PC-9 (cell line): ENCODE results near the gene FYN. TPM values are rescaled to one million over a fixed set of nuclear protein-coding genes. Genes with fewer than 3 reads are reported as not detected.

Source experiments
- BruUV-seq: library from RNA; stranded (reverse); fragments of 400-500 nt; replicated peaks from 2 replicates; lab custom pipeline; 2021; lab: Mats Ljungman, UMichigan
- CTCF ChIA-PET: fragments of 300-600 bp; sonication (Branson Sonifier 250); formaldehyde crosslinking; loops from one replicate; lab custom pipeline; 2022; ENCODE audit warnings: antibody characterized with exemption; lab: Charles Lee
- POLR2A ChIA-PET: fragments of 300-600 bp; sonication (Branson Sonifier 250); formaldehyde crosslinking; loops from one replicate; lab custom pipeline; 2022; ENCODE audit warnings: antibody characterized with exemption; ENCODE audit not compliant: unreplicated experiment; lab: Charles Lee
- DNase-seq, 2 experiments: peaks; one replicate each; pipeline versions ENCODE4 v3.0.0 to v3.0.0-alpha.2; 2015 to 2022; ENCODE audit warnings: mixed read lengths in 1 of 2
- H2AFZ ChIP-seq: fragments of 200-600 bp; sonication (generic); 2 replicates; pipeline ENCODE4 v1.8.1; 2017; ENCODE audit warnings: antibody characterized with exemption
- H3F3A ChIP-seq: fragments of 200-600 bp; sonication (generic); 2 replicates; pipeline ENCODE4 v1.8.1; 2017; ENCODE audit warnings: antibody characterized with exemption, mild to moderate bottlenecking, low read depth; ENCODE audit not compliant: insufficient read depth
- H3K27ac ChIP-seq: fragments of 200-600 bp; sonication (generic); 2 replicates; pipeline ENCODE4 v1.6.1; 2016; ENCODE audit warnings: mixed run types
- H3K27me3 ChIP-seq: fragments of 200-600 bp; sonication (generic); 2 replicates; pipeline ENCODE4 v1.6.1; 2016; ENCODE audit warnings: low read depth, mixed run types; ENCODE audit not compliant: insufficient read depth
- H3K36me3 ChIP-seq: fragments of 200-600 bp; sonication (generic); 2 replicates; pipeline ENCODE4 v1.6.1; 2016; ENCODE audit warnings: low read depth, mixed run types
- H3K4me1 ChIP-seq: fragments of 200-600 bp; sonication (generic); replicated peaks from 2 replicates; pipeline ENCODE4 v1.6.1; 2016; ENCODE audit warnings: mixed run types; ENCODE audit not compliant: insufficient read depth
- H3K4me2 ChIP-seq: fragments of 200-600 bp; sonication (generic); 2 replicates; pipeline ENCODE4 v1.6.1; 2017; ENCODE audit warnings: mixed run types
- H3K4me3 ChIP-seq: fragments of 200-600 bp; sonication (generic); 2 replicates; pipeline ENCODE4 v1.6.1; 2016; ENCODE audit warnings: mixed run types
- H3K79me2 ChIP-seq: fragments of 200-600 bp; sonication (generic); 2 replicates; pipeline ENCODE4 v1.6.1; 2017; ENCODE audit warnings: low read depth, mixed run types
- H3K9me2 ChIP-seq: fragments of 200-600 bp; sonication (generic); 2 replicates; pipeline ENCODE4 v1.8.1; 2017; ENCODE audit warnings: mild to moderate bottlenecking; ENCODE audit not compliant: insufficient read depth
- H3K9me3 ChIP-seq: fragments of 200-600 bp; sonication (generic); 2 replicates; pipeline ENCODE4 v1.8.1; 2016; ENCODE audit warnings: low read depth; ENCODE audit not compliant: insufficient read depth
- H4K20me1 ChIP-seq: fragments of 200-600 bp; sonication (generic); 2 replicates; pipeline ENCODE4 v1.8.1; 2017; ENCODE audit not compliant: insufficient read depth
- CTCF ChIP-seq: fragments of 200-600 bp; sonication (generic); conservative IDR thresholded peaks from 2 replicates; pipeline ENCODE4 v1.6.1; 2017; ENCODE audit warnings: mixed run types, antibody characterized with exemption, mild to moderate bottlenecking, moderate library complexity
- EZH2 ChIP-seq: fragments of 200-600 bp; sonication (generic); IDR thresholded peaks from 2 replicates; pipeline ENCODE4 v1.8.0; 2017; ENCODE audit warnings: antibody characterized with exemption, low read depth
- intact Hi-C: fragments of 100-400 bp; cut with micrococcal nuclease; formaldehyde crosslinking; loops from one replicate; pipeline ENCODE4 v1.10.0; 2022; ENCODE audit not compliant: unreplicated experiment
- total RNA-seq: library from RNA; stranded (reverse); gene quantifications from 2 replicates; pipeline ENCODE4 v1.2.3, GENCODE V29; 2021

The FYN gene
- total RNA-seq, 1 experiment from 2014 or later: 53.3 TPM

DNA sequence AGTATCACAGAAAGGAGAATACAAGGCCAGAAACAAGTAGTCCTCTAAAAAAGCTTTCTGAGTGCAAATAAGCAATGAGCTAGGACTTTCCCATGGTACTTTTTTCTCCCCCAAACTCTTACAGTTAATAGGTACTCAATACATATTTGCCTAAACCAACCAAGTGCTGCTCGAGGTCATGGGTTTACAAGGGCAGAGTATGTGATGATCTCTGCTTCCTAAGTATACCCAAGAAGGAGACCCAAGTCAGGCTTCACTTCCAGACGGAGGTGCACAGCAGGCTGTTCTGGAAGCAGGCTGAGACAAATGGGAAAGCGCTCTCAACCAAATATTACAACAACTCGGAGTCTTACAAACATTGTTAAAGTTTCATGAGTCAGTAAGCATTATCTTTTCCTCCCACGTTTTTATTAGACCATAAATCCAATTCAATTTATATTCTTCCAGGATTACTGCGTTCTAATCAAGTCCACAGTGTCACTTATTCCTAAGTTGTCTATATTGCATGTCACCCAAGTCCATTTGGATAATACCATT, 8.1 kb downstream of the FYN start:
- DNase-seq: no peak
- no peaks in the 10 kb centered on the region for H3F3A ChIP-seq
- no TSS peak for BruUV-seq
- CTCF ChIA-PET: no interaction called here
- peaks cover 24% of the 10 kb centered on the region; the same call in 1 of the 2 replicates for H4K20me1 ChIP-seq
- H3K9me2 ChIP-seq: no peaks in the 10 kb centered on the region
- no peak overlapping the region for H3K4me2 ChIP-seq
- H3K27ac ChIP-seq: no peak overlapping the region
- intact Hi-C loops: no loop called here
- POLR2A ChIA-PET: no interaction called here
- H3K36me3 ChIP-seq: 0 out of 2 replicates have a peak, but pooled peaks cover 5% of the 10 kb centered on the region
- peaks cover 97% of the 10 kb centered on the region for H3K79me2 ChIP-seq
- no peaks in the 10 kb centered on the region for H3K4me1 ChIP-seq
- TF ChIP-seq CTCF: no peak
- TF ChIP-seq EZH2: no peak
- H3K27me3 ChIP-seq: no peaks in the 10 kb centered on the region
- H2AFZ ChIP-seq: no peak overlapping the region
- H3K4me3 ChIP-seq: no peak overlapping the region
- H3K9me3 ChIP-seq: no peaks in the 10 kb centered on the region

DNA sequence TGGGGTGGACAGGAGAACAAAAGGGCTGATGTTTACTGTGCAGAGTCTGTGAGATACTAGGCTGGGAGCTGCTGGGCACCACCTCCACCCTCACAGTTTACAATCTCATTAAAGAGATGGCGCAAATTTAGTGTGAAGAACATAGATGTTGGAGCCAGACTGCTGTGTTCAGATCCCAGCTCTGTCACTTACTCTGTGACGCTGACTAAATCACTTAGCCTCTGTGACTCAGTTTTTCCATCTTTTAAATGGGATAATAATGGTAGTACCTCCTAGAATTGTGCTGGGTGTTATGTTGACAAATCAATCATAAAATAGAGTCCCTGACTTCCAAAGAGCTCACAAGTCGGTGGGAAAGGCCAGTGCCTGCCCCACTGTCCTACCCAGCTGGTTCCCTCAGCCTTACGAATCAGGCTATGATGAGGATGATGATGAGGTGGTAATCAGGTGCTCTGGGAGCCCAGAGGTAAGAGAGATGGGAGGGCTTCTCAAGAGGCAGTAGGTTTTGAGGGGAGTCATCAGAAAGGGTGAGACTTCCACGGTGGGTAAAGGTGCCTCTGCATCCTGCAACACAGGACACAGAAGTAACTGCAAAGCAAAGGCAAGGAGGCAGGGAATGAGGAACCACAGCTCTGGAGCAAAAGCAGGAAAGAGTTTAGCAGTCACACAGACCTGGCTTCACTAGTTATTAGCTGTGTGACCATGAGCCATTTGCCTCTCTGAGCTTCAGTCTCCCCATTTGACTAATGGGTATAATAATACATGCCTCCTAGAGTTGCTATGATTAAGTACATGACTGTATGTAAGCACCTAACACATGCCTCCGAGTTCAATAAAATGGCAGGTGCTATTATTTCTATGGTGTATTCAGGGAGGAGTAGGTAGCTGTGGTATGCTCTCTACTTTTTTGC, 8.9 kb downstream of the FYN start:
- no TSS peak for BruUV-seq
- H3F3A ChIP-seq: no peaks in the 10 kb centered on the region
- H3K79me2 ChIP-seq: peaks cover 92% of the 10 kb centered on the region
- no peaks in the 10 kb centered on the region for H3K4me1 ChIP-seq
- no peaks in the 10 kb centered on the region for H3K9me2 ChIP-seq
- TF ChIP-seq CTCF (no peak), EZH2 (no peak)
- no peak for DNase-seq
- no peaks in the 10 kb centered on the region for H3K9me3 ChIP-seq
- peaks cover 22% of the 10 kb centered on the region; the same call in 1 of the 2 replicates for H4K20me1 ChIP-seq
- CTCF ChIA-PET: no interaction called here
- H3K4me3 ChIP-seq: no peak overlapping the region
- no peaks in the 10 kb centered on the region for H3K27me3 ChIP-seq
- no peaks in the 10 kb centered on the region for H3K36me3 ChIP-seq
- intact Hi-C loops: no loop called here
- H2AFZ ChIP-seq: no peak overlapping the region
- POLR2A ChIA-PET: no interaction called here
- H3K4me2 ChIP-seq: no peak overlapping the region
- H3K27ac ChIP-seq: no peak overlapping the region

- POLR2A ChIA-PET: no interaction called here
- no TSS peak for BruUV-seq
- Histone ChIP-seq H4K20me1 (peaks cover 17% of the 10 kb centered on the region; the same call in 1 of the 2 replicates), H3K9me2 (no peaks in the 10 kb centered on the region), H3K36me3 (no peaks in the 10 kb centered on the region), H3K27ac (no peak overlapping the region), H3K27me3 (no peaks in the 10 kb centered on the region), H3F3A (no peaks in the 10 kb centered on the region), H3K4me1 (no peaks in the 10 kb centered on the region), H3K4me2 (no peak overlapping the region), H2AFZ (no peak overlapping the region), H3K4me3 (no peak overlapping the region), H3K9me3 (no peaks in the 10 kb centered on the region), H3K79me2 (peaks cover 82% of the 10 kb centered on the region)
- DNase-seq: no peak
- intact Hi-C loops: no loop called here
- CTCF ChIA-PET: no interaction called here
- TF ChIP-seq CTCF (no peak), EZH2 (no peak)
These were observed 10.5 kb downstream of the FYN start for GRCh38 chr6:111862741-111863140.
